CD4-positive, alpha-beta T cell (primary cell): Measurements from ENCODE around the gene CSAG1. TPM values are rescaled to one million over a fixed set of nuclear protein-coding genes. Genes with fewer than 3 reads are reported as not detected.
"Not testable (repeated sequence)": the region's sequence is repeated elsewhere in the genome, so short reads cannot be mapped to it uniquely, and the experiment has no call there.

Experiments
- ATAC-seq: fragments of 200-7000 bp; cut with Tn5 transposase; one replicate; pipeline ENCODE4 v1.10.0; 2022; ENCODE audit warnings: mild to moderate bottlenecking; ENCODE audit not compliant: poor library complexity
- CTCF ChIA-PET: fragments of 350-600 bp; sonication (Branson Sonifier 250); formaldehyde crosslinking; loops from one replicate; lab custom pipeline; 2021; ENCODE audit warnings: antibody characterized with exemption, inconsistent platforms; lab: Charles Lee
- POLR2A ChIA-PET: fragments of 350-600 bp; sonication (Branson Sonifier 250); formaldehyde crosslinking; loops from one replicate; lab custom pipeline; 2021; ENCODE audit warnings: antibody characterized with exemption, inconsistent platforms; lab: Charles Lee
- DNase-seq, 14 experiments: peaks; one replicate each; pipeline ENCODE4 v3.0.0-alpha.2; 2013 to 2020; ENCODE audit warnings: mixed read lengths in 2 of 14
- H3K27ac ChIP-seq, 2 donors: one replicate each; pipeline versions ENCODE4 v1.5.1 to v1.7.0; 2013; ENCODE audit warnings: low read length in 2 of 2, low read depth in 1 of 2, mild to moderate bottlenecking in 1 of 2
- H3K27me3 ChIP-seq, 2 experiments: 1 replicate in 1 of 2; 2 replicates in 1 of 2; pipeline versions ENCODE4 v1.6.1 to v1.7.0; 2013; ENCODE audit warnings: low read length in 2 of 2, control low read depth in 1 of 2, mild to moderate bottlenecking in 1 of 2, moderate library complexity in 1 of 2; ENCODE audit not compliant: insufficient read depth in 2 of 2, control insufficient read depth in 1 of 2
- H3K36me3 ChIP-seq: one replicate; pipeline ENCODE4 v1.6.1; 2013; ENCODE audit warnings: low read length, control low read depth; ENCODE audit not compliant: insufficient read depth
- H3K4me1 ChIP-seq: one replicate; pipeline ENCODE4 v1.6.1; 2013; ENCODE audit warnings: low read length, control low read depth; ENCODE audit not compliant: insufficient read depth
- H3K4me3 ChIP-seq: one replicate; pipeline ENCODE4 v1.5.1; 2013; ENCODE audit warnings: mild to moderate bottlenecking, low read length, moderate library complexity
- H3K9me3 ChIP-seq, 2 experiments: 1 replicate in 1 of 2; 2 replicates in 1 of 2; pipeline versions ENCODE4 v1.6.1 to v1.7.0; 2013; ENCODE audit warnings: low read length in 2 of 2, mild to moderate bottlenecking in 2 of 2, control low read depth in 1 of 2, moderate library complexity in 1 of 2; ENCODE audit not compliant: control insufficient read depth in 1 of 2, insufficient read depth in 1 of 2
- H3K27ac Mint-ChIP-seq: one replicate; pipeline ENCODE4 v1.8.0; 2020; ENCODE audit warnings: mixed read lengths
- H3K27me3 Mint-ChIP-seq: one replicate; pipeline ENCODE4 v1.8.0; 2021; ENCODE audit warnings: mixed read lengths
- H3K36me3 Mint-ChIP-seq: one replicate; pipeline ENCODE4 v1.8.0; 2021; ENCODE audit warnings: low read depth, mixed read lengths
- H3K4me1 Mint-ChIP-seq: one replicate; pipeline ENCODE4 v1.8.0; 2021; ENCODE audit warnings: low read depth, mixed read lengths
- H3K4me3 Mint-ChIP-seq: one replicate; pipeline ENCODE4 v1.8.0; 2020; ENCODE audit warnings: mild to moderate bottlenecking, mixed read lengths
- H3K9me3 Mint-ChIP-seq: one replicate; pipeline ENCODE4 v1.8.0; 2020; ENCODE audit warnings: mixed read lengths
- intact Hi-C, 2 experiments: fragments of 100-400 bp; cut with DNase I in 1 of 2; cut with micrococcal nuclease in 1 of 2; formaldehyde crosslinking; loops; one replicate each; pipeline versions ENCODE4 v1.15.1 to v1.9.0; 2023 to 2025; cut with DNase I, micrococcal nuclease
- total RNA-seq, 174 experiments: library from RNA in 2 of 174; stranded (reverse) in 2 of 174; gene quantifications; one replicate each; pipeline ENCODE4 v1.2.3 and lab custom pipeline; 2021 to 2026

CSAG1 gene
- total RNA-seq, 2 experiments from 2014 or later: not detected

DNA sequence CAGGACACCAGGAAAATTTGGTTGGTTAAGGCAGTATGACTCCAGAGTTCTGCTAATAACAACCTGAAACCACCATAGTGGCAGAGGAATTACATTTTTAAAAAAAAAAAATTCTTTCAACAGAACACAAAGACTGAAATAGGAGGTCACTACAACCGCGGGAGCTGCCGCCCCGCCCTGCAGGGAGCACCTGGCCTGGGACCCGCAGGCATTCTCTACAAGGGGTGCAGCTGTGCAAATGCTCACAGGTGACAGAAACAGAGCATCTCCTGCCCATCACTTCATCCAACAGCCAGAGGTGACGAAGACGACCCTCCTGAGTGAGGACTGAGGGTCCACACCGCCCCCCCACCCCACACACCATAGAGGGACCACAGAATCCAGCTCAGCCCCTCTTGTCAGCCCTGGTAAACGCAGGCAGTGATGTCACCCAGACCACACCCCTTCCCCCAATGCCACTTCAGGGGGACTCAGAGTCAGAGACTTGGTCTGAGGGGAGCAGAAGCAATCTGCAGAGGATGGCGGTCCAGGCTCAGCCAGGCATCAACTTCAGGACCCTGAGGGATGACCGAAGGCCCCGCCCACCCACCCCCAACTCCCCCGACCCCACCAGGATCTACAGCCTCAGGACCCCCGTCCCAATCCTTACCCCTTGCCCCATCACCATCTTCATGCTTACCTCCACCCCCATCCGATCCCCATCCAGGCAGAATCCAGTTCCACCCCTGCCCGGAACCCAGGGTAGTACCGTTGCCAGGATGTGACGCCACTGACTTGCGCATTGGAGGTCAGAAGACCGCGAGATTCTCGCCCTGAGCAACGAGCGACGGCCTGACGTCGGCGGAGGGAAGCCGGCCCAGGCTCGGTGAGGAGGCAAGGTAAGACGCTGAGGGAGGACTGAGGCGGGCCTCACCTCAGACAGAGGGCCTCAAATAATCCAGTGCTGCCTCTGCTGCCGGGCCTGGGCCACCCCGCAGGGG, 35.3 kb downstream of the CSAG1 start, which contains the start of gene MAGEA3:
MAGEA3 (plus strand) TSS at position 843 of the 980 bp plus-strand sequence. CDS start 2,039 bp downstream, outside the sequence.
- intact Hi-C loops, POLR2A ChIA-PET, H3K27ac Mint-ChIP-seq, H3K4me1 Mint-ChIP-seq, ATAC-seq, CTCF ChIA-PET, DNase-seq, H3K9me3 Mint-ChIP-seq, H3K4me1 ChIP-seq, H3K4me3 Mint-ChIP-seq, H3K9me3 ChIP-seq, H3K27me3 Mint-ChIP-seq, H3K4me3 ChIP-seq, H3K36me3 ChIP-seq, H3K36me3 Mint-ChIP-seq, H3K27ac ChIP-seq, H3K27me3 ChIP-seq: not testable (repeated sequence)

DNA sequence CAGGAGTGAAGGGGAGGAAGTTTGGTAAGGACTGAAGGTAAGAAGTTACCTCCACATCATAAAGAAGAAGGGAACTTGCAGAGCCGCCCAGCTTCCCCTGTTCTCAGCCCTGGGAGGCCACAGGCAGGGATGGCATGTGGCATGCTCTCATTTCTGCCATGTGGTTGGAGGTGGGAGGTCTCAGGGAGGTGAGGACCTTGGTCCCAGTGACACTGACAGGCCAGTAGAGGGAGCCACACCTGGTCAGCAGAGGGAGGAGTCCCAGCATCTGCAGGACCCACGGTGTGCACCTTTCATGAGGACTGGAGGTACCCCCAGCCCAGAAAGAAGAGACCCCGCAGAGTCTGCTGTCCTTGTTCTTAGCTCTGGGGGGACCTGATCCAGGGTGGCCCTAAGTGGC, 52.5 kb downstream of the CSAG1 start:
- DNase-seq, H3K9me3 ChIP-seq, H3K4me1 ChIP-seq, H3K36me3 ChIP-seq, H3K4me3 ChIP-seq, POLR2A ChIA-PET, H3K4me3 Mint-ChIP-seq, intact Hi-C loops, H3K9me3 Mint-ChIP-seq, H3K27me3 Mint-ChIP-seq, ATAC-seq, H3K27me3 ChIP-seq, H3K4me1 Mint-ChIP-seq, CTCF ChIA-PET, H3K27ac Mint-ChIP-seq, H3K27ac ChIP-seq, H3K36me3 Mint-ChIP-seq: not testable (repeated sequence)

Other genes starting within 250 kb of the CSAG1 start
- gene GABRQ, start 95.8 kb downstream of the CSAG1 start, total RNA-seq: not detected
- gene MAGEA3, start 34.9 kb downstream of the CSAG1 start, total RNA-seq: not detected
- gene CSAG2, start 24.4 kb downstream of the CSAG1 start, total RNA-seq: not detected
- not detected for gene MAGEA2B, start 19.1 kb downstream of the CSAG1 start, total RNA-seq
- not detected for gene MAGEA12, start within 50 bp of the CSAG1 start, total RNA-seq
- gene MAGEA2, start 20.1 kb upstream of the CSAG1 start, total RNA-seq: not detected
- not detected for gene CSAG3, start 25.5 kb upstream of the CSAG1 start, total RNA-seq
- gene MAGEA6, start 36.0 kb upstream of the CSAG1 start, total RNA-seq: not detected
- gene CETN2, start 97.0 kb upstream of the CSAG1 start, total RNA-seq: 1 to 10 TPM; 4.0 to 5.1 TPM
- gene NSDHL, start 97.3 kb upstream of the CSAG1 start, total RNA-seq: 1 to 10 TPM; 2.7 to 2.9 TPM
- 1 to 10 TPM; 1.4 to 1.5 TPM for gene ZNF185, start 164.3 kb upstream of the CSAG1 start, total RNA-seq